Astrocyte of the spinal cord (primary cell): ENCODE data around the gene QSOX1.

Source experiments
- DNase-seq: peaks from one replicate; pipeline ENCODE4 v3.0.0; 2011; ENCODE audit warnings: low read depth, low spot score
- H3K4me3 ChIP-seq: 2 replicates; pipeline ENCODE4 v1.5.1; 2011; ENCODE audit warnings: low read depth, mild to moderate bottlenecking, low read length, moderate library complexity
- CTCF ChIP-seq: IDR thresholded peaks from 2 replicates; pipeline ENCODE4 v1.5.1; 2012; ENCODE audit warnings: low read depth, mild to moderate bottlenecking, low read length, inconsistent platforms
- in situ Hi-C: cut with HindIII; loops from 2 replicates; pipeline ENCODE4 v1.10.0; 2017; ENCODE audit warnings: low sequenced_read_pairs

Gene QSOX1

GRCh38 chr1:180167021-180167701 lies 12.5 kb downstream of the QSOX1 start:
- no peak overlapping the region for H3K4me3 ChIP-seq
- in situ Hi-C loops = no loop called here
- DNase-seq = no peak
- no peak for TF ChIP-seq CTCF

GRCh38 chr1:180167721-180168467 lies 13.2 kb downstream of the QSOX1 start:
- no peak for TF ChIP-seq CTCF
- no peak for DNase-seq
- no peak overlapping the region for H3K4me3 ChIP-seq
- in situ Hi-C loops = no loop called here

GRCh38 chr1:180168786-180169639 lies 14.3 kb downstream of the QSOX1 start:
- TF ChIP-seq CTCF = peak; percentile 76
- no peak overlapping the region for H3K4me3 ChIP-seq
- DNase-seq = no peak
- in situ Hi-C loops = no loop called here

- in situ Hi-C loops = no loop called here
- no peak for DNase-seq
- TF ChIP-seq CTCF = no peak
- no peak overlapping the region for H3K4me3 ChIP-seq
Measured at GRCh38 chr1:180169640-180170195, 15.0 kb downstream of the QSOX1 start.

GRCh38 chr1:180170546-180171151 lies 16.0 kb downstream of the QSOX1 start:
- no peak overlapping the region for H3K4me3 ChIP-seq
- no peak for DNase-seq
- no peak for TF ChIP-seq CTCF
- in situ Hi-C loops = no loop called here

GRCh38 chr1:180171691-180172090 lies 17.0 kb downstream of the QSOX1 start:
- in situ Hi-C loops = no loop called here
- TF ChIP-seq CTCF = no peak
- no peak for DNase-seq

More at GRCh38 chr1:180171691-180172090, 17.0 kb downstream of the QSOX1 start:
- H3K4me3 ChIP-seq = no peak overlapping the region
